CD4-positive, alpha-beta T cell treated with Interleukin-4 for 1 hour (primary cell): Measurements from ENCODE around the gene SCLT1.
"Not testable (repeated sequence)": the region's sequence is repeated elsewhere in the genome, so short reads cannot be mapped to it uniquely, and the experiment has no call there.

Source experiments
- DNase-seq, 2 donors: peaks; one replicate each; pipeline ENCODE4 v3.0.0-alpha.2; 2020 to 2022

Gene SCLT1

DNA sequence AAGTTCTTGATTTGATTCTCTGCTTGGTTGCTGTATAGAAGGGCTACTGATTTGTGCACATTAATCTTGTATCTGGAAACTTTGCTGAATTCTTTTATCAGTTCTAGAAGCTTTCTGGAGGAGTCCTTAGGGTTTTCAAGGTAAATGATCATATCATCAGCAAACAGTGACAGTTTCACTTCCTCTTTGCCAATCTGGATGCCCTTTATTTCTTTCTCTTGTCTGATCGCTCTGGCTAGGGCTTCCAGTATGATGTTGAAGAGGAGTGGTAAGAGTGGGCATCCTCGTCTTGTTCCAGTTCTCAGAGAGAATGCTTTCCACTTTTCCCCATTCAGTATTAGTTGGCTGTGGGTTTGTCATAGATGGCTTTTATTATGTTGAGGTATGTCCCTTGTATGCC is 23.8 kb downstream of the SCLT1 start:
- DNase-seq: not testable (repeated sequence)

- DNase-seq: no peak
Observed at GRCh38 chr4:129064717-129065116, 28.6 kb downstream of the SCLT1 start.

- DNase-seq: no peak
Observed at GRCh38 chr4:129063640-129064039, 29.7 kb downstream of the SCLT1 start.

DNA sequence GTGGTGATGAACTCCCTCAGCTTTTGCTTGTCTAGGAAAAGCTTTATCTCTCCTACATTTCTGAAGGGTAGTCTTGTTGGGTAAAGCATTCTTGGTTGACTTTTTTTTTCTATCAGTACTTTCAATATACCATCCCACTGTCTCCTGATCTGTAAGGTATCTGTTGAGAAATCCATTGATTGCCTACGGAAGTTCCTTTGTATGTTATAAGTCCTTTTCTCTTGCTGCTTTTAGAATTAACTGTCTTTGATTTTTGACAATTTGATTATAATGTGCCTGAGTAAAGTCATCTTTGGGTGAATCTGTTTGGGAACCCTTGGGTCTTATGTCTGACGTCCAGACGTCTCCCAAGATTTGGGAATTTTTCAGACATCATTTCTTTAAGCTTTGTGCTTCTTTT is 30.8 kb downstream of the SCLT1 start:
- no peak for DNase-seq

- DNase-seq: no peak
Observed at GRCh38 chr4:129059028-129059427, 34.3 kb downstream of the SCLT1 start.

DNA sequence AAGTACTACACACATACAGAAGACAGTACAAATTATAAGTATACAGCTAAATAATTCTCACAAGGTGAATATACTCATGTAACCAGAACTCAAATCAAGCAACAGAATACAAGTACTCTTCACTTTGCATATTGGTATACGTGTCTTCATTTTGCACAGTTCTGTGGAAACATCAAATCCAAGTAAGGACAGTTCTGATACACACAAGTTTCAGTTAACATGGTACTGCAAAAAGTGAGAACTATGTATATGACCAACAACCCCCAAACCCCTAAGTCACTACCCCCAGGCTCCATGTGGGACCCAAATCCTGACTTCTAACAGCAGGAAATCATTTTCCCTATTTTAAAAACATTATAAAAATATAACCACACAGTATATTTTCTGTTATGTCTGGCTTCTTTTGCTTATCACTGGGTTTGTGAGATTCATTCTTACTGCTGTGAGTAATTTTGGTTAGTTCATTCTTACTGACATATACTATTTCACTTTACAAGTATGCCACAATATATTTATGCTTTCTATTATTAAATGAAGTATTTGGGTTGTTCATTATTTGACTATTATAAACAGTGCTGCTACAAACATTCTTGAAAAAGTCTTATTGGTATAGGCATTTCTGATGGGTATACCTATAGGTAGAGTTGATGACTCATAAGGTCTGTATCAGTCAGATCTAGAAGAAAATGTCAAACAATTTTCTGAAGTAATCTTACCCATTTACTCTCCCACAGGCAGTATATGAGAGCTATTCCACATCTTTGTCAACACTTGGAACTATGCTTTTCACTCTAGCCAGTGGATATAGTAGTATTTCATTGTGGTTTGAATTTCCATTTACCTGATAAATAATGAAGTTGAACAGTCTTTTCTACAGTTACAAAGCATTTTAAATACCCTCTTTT is 47.0 kb downstream of the SCLT1 start:
- DNase-seq: no peak

DNA sequence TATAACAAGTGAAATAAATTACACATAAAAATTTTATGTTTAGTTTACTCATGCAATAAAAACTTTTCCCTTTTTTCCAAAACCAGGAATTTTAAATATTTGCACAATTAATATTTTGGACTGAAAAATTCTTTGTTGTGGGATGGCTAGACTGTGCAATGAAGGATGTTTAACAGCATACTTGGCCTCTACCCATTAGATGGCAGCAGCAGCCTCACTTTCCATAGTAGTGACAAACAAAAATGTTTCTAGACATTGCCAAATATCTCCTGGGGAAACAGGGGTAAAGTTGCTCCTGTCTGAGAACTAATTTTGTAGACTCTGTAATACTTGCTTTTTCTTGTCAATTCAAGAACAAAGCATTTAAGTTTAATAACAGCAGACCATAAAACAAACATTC is 49.8 kb downstream of the SCLT1 start:
- DNase-seq: peak in 1 of 2 donors; percentile 11

DNA sequence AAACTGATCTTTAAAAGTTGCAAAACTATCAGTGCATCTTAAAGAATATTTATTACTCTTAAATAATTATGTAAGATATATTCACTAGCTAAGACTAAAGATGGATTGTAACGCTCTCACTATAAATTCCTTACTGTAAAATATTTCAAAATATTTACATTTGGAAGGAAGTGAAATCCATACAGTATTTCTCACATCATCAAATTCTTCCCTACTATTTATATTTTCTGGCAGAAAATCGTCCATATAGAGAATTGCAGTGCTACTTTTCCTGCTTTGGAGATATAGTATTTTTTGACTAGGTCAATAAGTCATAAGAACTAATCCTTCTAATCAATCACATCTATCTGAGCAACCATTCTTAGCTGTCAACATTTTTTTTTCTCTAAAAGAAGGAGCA is 52.9 kb downstream of the SCLT1 start:
- no peak for DNase-seq

- no peak for DNase-seq
Observed at GRCh38 chr4:129037093-129037492, 56.2 kb downstream of the SCLT1 start.

DNA sequence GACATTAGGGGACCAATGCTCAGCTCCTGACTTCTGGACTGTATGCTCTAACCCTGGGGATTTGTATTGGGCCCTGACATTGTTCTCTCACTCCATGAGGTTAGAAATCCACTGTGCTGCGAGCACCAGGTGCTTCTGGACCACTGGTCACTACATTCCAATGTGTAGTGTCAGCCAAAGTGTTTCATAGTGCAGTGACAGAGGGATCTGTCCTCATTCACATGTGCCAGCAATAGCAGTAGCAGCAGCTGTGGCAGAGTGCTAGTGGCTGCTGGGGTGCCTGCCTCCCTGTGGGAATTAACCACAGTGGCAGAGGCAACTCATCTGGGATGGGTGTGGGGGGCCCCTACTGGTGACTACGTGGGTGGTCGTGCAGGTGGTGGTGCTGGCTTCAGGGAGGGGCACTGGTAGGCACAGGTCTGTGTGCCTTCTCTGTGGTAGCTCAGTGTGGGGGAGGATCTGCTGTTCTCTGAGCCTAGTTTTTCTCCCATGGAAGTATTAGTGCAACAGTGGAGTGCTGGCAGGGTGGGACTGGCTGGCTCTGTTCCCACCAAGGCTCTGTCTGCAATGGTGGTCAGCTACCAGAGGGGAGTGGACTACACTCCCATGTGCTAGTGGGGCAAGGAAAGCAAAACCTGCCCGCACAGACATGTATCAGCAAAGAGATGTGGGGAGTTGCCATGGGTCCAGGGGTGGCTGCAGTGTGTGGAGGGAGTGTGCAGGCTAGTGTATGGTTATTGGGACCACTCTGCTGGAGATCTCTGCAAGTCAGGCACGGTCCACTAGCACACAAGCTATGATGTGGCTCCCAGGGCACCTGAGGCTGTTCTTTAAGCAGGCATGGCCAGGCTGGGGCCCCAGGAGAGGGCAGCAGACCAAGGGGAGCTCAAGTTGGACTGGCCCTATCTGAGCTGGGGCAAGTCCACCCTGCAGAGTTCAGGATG is 78.5 kb downstream of the SCLT1 start:
- no peak for DNase-seq

DNA sequence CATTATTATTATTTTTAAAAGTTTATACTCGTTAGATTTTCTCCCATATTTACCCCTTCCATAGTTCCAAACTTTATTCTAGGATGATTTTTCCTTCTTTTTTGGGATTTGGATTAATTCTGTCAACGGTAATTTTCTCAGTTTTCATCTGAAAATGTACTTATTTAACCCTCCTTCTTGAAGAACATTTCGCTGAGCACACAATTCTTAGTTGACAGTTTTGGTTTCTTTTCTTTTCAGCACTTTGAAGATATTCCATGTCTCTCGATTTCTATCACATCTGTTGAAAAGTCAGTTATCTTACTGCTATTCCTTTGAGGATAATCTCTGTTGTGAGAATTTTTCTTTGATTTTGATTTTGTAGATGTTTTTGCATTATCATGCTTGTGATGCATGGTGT is 85.2 kb downstream of the SCLT1 start:
- no peak for DNase-seq

- no peak for DNase-seq
Observed at GRCh38 chr4:128986908-128987307, 106.4 kb downstream of the SCLT1 start.

GRCh38 chr4:128986019-128986418 is 107.3 kb downstream of the SCLT1 start:
- no peak for DNase-seq

DNA sequence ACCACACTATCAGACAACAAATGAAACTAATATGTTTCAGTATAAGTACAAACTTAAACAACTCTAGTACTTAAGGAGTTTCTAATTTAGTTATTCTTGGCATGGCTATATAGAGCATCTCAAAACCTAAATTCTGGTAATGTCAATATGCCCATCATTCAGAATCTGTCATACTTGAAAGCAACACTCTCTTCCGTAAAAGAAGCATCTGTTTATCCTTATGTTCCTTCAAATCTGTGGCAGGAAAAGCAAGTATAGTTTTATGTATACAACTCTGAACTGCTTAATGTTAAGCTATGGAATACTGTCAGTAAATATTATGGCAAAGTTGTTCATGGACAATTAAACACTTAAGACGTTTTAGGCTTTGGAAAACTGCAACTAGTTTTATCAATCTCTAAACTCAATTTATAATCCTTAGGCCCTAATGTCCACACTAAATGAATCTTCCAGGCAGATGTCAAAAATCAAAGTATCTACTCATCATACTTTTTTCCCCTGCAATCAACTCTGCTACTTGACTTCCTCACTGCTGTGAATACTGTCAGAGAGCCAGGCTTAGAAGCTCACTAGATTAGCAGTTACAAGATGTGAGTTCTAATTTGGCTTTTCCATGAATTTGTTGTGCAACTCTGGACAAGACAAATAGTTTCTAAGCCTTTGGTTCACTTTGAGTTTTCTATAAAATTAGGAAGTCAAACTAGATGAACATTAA is 109.4 kb downstream of the SCLT1 start:
- no peak for DNase-seq

GRCh38 chr4:128981377-128981776 is 112.0 kb downstream of the SCLT1 start:
- no peak for DNase-seq

- DNase-seq: no peak
Observed at GRCh38 chr4:128980816-128981326, 112.5 kb downstream of the SCLT1 start.

DNA sequence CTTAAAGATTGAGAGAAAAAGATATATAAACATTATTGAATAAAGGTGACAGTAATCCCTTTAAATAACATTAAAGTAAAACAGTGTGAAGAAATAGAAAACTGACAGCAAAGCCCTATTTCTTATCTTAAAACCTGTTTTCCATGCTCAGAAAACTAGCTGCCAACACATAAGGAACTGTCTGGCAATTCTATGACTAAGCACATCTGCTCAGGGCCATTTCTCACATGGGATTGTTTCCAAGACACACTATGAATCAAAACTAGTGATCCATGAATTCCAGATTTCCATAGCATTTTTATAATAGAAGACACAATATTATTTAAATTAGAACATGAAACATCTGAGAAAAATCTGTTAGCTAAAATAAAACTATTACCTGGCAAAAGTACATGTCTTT is 113.4 kb downstream of the SCLT1 start:
- no peak for DNase-seq

GRCh38 chr4:128978985-128979384 is 114.4 kb downstream of the SCLT1 start:
- no peak for DNase-seq

DNA sequence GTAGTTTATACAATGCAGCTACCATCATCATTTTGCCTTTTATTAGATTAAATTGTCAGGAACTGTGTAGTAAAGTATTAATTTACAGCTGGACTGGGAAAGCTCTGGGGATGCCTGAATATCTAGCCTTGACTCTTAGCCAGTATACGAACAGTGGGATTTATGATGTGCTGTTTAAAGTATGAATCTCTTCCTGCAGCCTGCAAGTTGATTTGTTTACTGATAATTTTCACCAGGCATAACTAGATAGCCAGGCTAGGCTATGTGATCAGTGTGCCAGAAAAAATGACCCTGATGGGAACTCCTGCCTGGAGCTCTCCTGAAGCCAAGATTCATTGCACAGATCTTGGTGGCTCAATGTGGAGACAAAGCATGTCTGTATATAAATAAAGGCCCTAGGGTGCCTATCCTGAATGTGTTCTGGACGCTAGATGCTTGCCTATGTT is 119.2 kb downstream of the SCLT1 start:
- no peak for DNase-seq

- no peak for DNase-seq
Observed at GRCh38 chr4:128973384-128973783, 120.0 kb downstream of the SCLT1 start.

GRCh38 chr4:128961405-128961804 is 131.9 kb downstream of the SCLT1 start:
- DNase-seq: peak in 1 of 2 donors; percentile 4

DNA sequence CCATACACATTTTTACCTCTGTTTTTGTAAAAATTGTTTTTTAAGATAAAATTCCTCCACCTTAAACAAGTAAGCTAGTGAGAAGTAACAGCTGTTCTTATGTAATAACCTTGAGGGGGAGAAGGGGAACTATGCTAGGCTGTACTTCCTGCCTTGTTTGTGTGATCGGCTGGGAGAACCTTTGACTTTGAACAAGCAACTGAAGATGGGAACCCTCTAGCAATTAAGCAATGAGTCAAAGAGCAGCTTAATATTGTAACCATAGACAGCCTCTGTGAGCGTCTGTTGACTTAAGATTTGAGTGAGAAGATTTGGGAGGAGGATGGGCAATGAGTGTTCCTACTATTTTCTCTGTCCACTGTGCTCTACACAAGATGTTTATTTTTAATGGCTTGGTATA is 135.1 kb downstream of the SCLT1 start:
- DNase-seq: peak in 1 of 2 donors; percentile 20

DNA sequence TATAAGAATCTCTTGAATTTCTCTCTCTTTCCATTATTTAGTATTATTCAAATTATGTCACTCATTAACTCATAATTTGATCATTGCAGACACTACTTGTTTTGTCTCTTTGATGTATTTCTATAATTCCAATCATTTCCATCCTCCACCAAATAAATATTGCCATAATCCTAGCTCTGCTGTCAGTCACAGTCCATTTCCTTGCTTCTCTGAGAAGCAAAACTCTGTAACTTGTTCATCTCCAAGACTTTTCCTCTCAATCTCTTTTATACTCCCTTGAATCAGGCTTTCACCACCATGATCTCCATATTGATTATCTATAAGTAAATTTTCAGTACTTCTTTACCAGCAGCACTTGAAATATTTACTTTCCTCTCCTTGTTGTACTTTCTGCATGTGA is 135.9 kb downstream of the SCLT1 start:
- DNase-seq: no peak
